C4-2B (cell line): ENCODE data around the gene WNT7B.

Experiments used
- ZFX ChIP-seq: fragments of 450-650 bp; IDR thresholded peaks from 2 replicates; pipeline ENCODE4 v1.6.1; 2017
- TF ChIP-seq, protein P1 (sequence below): fragments of 450-650 bp; conservative IDR thresholded peaks from 2 replicates; pipeline ENCODE4 v1.5.1; 2017; ENCODE audit warnings: mild to moderate bottlenecking

DNA sequence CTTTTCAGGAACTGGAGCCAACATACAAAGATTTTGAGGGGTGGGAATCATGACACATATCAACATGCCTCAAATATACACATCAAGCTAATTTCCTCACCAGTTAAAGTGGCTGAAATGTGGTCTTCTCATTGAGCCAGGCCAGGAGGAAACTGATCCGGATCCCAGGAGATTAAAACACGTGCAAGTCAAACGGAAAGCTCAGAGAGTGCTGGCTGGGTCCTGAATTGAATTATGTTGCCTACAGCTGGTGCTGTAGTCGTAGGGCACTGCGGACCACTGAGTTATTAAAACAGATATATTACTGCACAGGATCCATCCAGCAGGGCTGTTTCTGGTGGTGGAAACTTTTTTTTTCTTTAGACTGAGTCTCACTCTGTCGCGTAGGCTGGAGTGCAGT, 14.1 kb upstream of the WNT7B start:
- TF ChIP-seq, protein P1, sequence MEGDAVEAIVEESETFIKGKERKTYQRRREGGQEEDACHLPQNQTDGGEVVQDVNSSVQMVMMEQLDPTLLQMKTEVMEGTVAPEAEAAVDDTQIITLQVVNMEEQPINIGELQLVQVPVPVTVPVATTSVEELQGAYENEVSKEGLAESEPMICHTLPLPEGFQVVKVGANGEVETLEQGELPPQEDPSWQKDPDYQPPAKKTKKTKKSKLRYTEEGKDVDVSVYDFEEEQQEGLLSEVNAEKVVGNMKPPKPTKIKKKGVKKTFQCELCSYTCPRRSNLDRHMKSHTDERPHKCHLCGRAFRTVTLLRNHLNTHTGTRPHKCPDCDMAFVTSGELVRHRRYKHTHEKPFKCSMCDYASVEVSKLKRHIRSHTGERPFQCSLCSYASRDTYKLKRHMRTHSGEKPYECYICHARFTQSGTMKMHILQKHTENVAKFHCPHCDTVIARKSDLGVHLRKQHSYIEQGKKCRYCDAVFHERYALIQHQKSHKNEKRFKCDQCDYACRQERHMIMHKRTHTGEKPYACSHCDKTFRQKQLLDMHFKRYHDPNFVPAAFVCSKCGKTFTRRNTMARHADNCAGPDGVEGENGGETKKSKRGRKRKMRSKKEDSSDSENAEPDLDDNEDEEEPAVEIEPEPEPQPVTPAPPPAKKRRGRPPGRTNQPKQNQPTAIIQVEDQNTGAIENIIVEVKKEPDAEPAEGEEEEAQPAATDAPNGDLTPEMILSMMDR = no peak
- TF ChIP-seq ZFX = no peak
